ENCODE data around the gene CYRIA.
A peak's percentile ranks its signal among the peaks of the same experiment; 100 is the strongest.

Gene CYRIA

GRCh38 chr2:16665748-16666448 lies at the start of gene CYRIA:
Gene CYRIA, minus strand, starts transcription at chr2:16665834. Its CDS starts 77,715 bp downstream, at chr2:16588119.
- DNase-seq (ENCODE audit: low read depth), result no peak

DNA sequence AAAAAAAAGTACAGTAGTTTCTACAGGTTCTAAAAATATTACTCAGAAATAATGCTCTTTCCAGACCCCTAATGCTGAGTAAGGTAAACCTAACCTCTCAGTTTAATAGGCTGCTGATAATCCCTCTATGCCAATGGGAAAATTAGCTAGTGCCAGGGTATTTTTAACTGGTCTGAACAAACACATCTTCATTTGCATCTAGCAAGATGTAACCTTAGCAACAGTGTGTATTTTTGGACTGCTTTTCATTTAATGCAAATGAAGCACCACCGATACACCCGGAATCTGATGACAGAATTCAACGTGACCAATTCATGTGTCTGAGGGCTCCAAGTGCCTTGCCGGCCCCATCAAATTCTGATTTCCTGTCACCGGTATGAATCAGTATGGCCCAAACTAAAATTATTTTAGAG lies 47.4 kb upstream of the CYRIA start:
- no peak for DNase-seq (ENCODE audit: low read depth)

DNA sequence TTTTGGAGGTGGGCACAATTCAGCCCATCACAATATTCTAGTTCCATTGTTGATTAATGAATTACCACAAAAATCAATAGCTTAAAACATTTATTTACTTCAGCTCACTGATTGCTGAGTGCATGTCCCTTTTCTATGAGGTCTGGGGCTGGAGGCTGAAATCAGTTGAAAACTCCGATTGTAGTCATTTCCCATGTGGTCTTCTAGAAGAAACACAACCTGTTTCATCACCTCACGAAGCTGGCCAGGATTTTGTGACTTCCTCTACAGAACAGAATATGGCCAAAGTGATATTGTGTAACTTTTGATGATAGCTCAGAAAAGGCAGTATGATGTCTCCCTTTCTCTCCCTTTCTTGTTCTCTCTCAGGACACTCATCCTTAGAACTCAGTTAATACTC lies 44.1 kb upstream of the CYRIA start:
- DNase-seq (ENCODE audit: low read depth), result no peak

GRCh38 chr2:16708173-16708572 lies 42.5 kb upstream of the CYRIA start:
- DNase-seq (ENCODE audit: low read depth), result no peak

- DNase-seq (ENCODE audit: low read depth), result no peak
Measured at GRCh38 chr2:16707014-16707623, 41.5 kb upstream of the CYRIA start.

DNA sequence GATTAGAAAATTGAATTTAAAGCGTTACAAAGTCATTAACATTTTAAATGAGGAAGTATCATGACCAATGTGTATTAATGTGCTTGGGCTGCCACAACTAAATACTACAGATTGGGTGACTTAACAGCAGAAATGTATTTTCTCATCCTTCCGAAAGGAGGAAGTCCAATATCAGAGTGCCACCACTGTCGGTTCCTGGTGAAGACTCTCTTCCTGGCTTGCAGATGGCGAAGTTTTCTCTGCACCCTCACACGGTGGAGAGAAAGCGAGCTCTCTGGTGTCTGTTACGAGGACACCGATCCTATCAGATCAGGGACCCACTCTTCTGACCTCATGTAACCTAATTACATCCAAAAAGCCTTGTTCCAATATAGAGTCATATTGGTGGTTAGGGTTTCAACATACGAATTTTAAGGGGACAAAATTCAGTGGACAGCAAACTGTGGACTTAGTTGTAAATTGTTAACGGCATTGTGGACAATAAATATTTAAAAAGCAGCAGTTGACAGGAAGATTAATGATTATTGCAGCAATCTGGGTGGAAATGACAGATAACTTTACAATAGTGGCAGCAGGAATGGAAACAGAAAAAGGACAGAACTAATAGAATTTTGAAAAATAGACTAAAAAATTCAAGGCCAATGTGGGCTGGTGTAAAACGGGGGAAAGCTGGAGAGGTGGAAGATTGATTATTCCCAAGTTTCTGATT lies 35.1 kb upstream of the CYRIA start:
- DNase-seq (ENCODE audit: low read depth), result peak; percentile 41

DNA sequence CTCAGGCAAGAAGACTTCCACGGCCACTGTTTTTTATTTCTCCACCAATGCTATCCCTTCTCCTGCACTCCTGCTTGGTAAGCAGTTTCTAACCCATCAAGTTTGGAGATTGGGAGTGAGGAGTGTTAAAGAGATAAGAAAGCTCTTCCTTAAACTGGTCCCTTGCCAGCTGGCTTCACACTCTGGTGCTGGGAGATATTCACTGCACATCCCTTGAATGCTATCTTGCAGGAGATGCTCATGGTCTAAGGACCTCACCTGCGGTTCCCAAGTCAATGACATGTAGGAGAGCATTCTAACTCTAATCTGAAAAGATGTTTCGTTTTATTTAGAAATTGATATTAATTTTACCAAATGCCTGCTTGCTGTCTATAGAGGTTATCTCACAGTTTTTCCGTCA lies 28.2 kb upstream of the CYRIA start:
- no peak for DNase-seq (ENCODE audit: low read depth)

DNA sequence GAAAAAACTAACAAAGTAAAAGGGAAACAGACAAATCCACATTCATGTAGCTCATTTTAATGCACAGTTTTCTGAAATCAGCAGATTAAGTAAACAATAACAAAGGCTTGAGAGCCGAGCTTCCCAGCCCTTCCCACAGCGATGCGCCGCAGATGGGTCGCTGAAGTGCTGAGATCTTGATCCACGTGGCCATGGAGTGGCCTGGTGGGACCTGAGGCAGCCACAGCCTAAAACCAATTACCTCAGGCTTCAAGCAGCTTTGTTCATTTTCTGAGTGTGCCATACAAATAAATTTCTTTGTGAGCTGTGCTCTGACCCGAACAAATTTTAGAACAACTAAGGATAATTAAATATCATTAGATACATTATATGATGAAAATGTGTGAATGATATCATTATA lies 25.6 kb upstream of the CYRIA start:
- DNase-seq (ENCODE audit: low read depth), result no peak

DNA sequence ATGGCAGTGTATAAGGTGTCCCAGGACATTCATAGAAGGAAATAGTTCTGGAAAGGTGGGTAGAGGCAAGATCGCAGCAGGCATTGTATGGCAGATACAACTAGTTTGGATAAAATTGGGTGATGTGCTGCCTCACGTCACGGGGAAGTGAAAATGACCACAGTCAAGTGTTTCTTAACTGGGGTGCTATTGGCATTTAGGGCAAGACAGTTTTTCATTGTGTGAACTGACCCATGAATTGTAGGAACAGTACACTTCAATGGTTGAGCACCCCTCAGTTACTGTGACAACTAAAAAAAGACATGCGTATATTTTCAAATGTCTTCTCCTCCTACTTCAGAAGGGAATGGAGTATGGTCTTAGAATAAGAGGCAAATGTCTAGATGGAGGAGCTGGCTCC lies 22.3 kb upstream of the CYRIA start:
- DNase-seq (ENCODE audit: low read depth), result no peak

- DNase-seq (ENCODE audit: low read depth), result no peak
Measured at GRCh38 chr2:16687222-16687621, 21.6 kb upstream of the CYRIA start.

DNA sequence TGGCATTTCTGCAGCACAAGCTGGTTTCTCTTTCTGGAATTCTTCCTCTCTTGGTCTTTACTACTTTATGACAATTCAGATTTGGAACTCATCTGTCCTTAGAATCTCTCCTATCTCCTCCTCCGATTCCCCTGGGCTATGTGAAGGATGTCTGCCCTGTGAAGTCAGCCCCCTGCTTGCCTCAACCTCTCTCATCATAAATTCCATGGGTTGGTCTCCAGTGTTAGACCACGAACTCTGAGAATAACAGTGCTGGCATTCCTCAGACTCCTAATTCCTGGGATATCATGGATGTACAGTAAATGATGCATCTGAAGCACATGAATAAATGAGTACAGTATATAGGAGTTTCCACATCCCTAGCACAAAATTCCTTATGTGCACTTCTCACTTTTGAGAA lies 21.0 kb upstream of the CYRIA start:
- DNase-seq (ENCODE audit: low read depth), result no peak

DNA sequence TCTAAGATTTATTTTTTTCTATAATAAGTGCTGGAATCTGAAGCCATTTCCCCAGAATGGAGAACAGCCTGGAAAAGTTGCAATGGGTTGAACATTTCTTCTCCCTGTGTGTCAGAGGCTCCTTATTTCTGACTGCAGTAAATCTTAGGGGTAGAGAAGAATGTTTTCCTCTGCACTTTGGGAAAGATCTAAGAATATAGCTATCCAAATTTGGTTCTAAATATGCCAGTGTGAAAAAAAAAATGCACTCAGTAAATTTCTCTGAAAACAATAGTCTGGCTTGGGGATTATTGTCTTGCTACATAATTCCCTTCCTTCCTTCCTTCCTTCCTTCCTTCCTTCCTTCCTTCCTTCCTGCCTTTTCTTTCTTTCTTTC lies 19.7 kb upstream of the CYRIA start:
- DNase-seq (ENCODE audit: low read depth), result no peak

GRCh38 chr2:16684676-16685339 lies 19.2 kb upstream of the CYRIA start:
- DNase-seq (ENCODE audit: low read depth), result no peak

GRCh38 chr2:16683576-16683975 lies 17.9 kb upstream of the CYRIA start:
- DNase-seq (ENCODE audit: low read depth), result no peak

DNA sequence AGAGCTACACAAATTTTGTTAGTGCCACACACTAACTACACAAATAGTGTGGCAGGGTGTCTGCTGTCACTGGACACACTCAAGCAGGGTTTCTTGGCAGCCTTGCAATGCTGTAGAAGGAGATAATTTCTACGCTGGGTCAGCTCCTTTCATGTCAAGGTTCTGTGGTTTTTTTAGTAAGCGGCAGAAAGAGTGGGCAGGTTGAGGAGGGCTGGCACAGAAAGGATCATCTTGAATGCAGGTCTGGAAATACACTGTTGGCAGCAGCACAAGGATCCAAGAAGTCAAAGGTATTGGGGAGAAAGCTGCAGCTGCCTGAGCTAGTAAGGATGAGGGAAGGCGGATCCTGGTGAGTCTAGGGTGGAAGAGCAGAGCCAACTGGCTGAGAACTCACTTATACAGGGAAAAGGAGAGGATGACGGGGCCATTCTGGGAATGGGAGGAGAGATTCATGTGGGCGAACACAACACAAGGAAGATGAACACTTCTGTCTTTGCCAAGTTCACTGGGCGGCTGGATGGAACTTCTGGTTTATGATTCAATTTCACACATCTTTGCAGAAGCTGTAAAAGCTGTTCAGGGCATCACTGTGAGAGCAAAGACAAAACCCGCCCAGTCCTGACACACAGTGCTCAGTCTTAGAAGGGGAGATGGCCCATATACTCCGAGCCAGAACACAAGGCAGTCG lies 16.9 kb upstream of the CYRIA start:
- DNase-seq (ENCODE audit: low read depth), result no peak

DNA sequence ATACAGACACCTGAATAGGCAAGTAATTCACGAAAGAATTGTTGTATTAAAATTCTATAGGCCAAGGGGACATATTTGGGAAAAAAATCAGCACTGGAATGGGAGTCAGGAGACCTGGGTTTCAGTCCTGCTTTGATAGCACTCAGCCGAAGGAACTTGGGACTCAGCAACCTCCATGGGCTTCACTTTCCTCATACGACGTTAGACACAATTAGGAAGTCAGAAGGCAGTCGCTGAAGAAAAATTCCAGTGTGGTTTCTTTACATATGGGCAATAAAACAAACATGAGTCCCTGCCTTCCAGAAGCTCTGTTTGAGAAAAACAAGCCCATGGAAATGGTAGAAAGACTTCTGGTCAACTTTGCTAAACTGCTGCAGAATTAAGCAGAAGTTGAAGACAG lies 15.1 kb upstream of the CYRIA start:
- DNase-seq (ENCODE audit: low read depth), result no peak

- DNase-seq (ENCODE audit: low read depth), result no peak
Measured at GRCh38 chr2:16680304-16680703, 14.7 kb upstream of the CYRIA start.

GRCh38 chr2:16678964-16679363 lies 13.3 kb upstream of the CYRIA start:
- no peak for DNase-seq (ENCODE audit: low read depth)

DNA sequence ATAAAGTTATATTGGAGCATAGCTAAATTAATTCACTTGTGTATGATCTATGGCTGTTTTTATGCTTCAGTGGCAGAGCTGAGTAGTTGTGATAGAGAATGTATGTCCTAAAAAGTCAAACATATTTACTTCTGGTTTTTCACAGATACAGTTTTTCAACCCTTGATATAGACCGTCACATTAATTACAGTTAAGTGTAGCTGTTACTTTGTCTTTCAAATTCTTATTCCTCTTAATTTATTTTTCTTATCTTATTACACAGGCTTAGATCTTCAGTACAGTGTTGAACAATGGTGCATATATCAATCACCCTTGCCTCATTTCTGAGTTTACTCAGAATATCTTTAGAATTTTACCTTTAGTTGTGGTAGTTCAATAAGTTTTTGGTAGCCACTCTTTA lies 12.2 kb upstream of the CYRIA start:
- DNase-seq (ENCODE audit: low read depth), result no peak

DNA sequence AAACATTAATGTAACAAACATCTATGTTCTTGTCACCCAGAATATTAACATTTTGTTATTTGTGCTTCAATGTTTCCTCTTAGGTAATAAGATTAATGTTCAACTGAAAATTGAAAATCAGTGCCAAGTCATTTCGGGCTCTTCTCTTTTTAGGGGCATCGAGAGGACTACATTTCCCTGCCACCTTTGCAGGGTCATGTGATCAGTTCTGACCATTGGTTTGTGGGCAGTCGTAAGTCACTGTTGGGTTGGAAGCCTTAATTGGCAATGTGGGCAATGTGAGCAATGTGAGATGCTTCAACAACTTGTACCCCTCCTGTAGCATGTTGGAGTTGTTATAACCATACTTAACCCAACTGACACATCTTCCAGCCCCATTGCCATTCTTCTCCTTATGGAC lies 10.1 kb upstream of the CYRIA start:
- no peak for DNase-seq (ENCODE audit: low read depth)

DNA sequence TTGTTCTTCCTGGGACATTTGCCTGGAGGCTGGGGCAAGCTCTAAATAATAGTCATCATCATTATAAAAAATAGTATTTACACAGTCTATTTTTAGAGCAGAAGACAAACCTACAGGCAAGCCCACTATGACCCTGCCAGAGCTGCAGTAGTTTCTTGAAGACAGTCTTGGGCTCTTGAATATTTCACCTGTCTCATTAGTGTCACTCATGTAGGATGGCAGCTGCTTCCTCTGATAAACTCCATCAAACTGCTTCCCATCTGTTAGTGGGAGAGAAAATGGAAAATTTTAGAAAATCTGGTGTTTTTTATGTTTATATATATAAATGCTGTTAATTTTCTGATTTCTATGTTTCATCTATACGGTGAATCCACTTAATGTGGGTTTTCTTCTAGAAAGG lies 8.5 kb upstream of the CYRIA start:
- no peak for DNase-seq (ENCODE audit: low read depth)

DNA sequence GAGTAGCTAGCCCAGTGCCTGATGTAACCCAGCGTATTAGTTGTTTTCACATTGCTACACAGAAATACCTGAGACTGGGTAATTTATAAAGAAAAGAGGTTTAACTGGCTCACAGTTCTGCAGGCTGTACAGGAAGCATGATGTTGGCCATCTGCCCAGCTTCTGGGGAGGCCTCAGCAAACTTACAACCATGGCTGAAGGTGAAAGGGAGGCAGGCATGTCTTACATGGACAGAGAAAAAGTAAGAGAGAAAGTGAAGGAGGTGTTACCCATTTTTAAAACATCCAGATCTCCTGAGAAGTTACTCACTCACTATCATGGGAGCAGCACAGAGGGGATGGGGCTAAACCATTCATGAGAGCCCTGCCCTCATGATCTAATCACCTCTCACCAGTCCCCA lies 6.1 kb upstream of the CYRIA start:
- DNase-seq (ENCODE audit: low read depth), result no peak

Measured in CMK (cell line).